Activated CD8-positive, alpha-beta T cell treated with anti-CD3 and anti-CD28 coated beads for 36 hours (primary cell): Measurements from ENCODE around the gene ASIC1. TPM values are rescaled to one million over a fixed set of nuclear protein-coding genes. Genes with fewer than 3 reads are reported as not detected.
A peak's percentile ranks its signal among the peaks of the same experiment; 100 is the strongest.

Experiments
- ATAC-seq: fragments of 200-7000 bp; cut with Tn5 transposase; one replicate; pipeline ENCODE4 v1.10.0; 2021; ENCODE audit warnings: mild to moderate bottlenecking, moderate library complexity
- CTCF ChIA-PET: fragments of 350-600 bp; sonication (Branson Sonifier 250); formaldehyde crosslinking; loops from one replicate; lab custom pipeline; 2021; ENCODE audit warnings: antibody characterized with exemption; lab: Charles Lee
- POLR2A ChIA-PET: fragments of 350-600 bp; sonication (Branson Sonifier 250); formaldehyde crosslinking; loops from one replicate; lab custom pipeline; 2021; ENCODE audit warnings: antibody characterized with exemption; lab: Charles Lee
- DNase-seq: peaks from one replicate; pipeline ENCODE4 v3.0.0-alpha.2; 2020
- H3K27ac Mint-ChIP-seq: one replicate; pipeline ENCODE4 v1.8.0; 2021; ENCODE audit warnings: mild to moderate bottlenecking, mixed read lengths
- H3K27me3 Mint-ChIP-seq: one replicate; pipeline ENCODE4 v1.8.0; 2021; ENCODE audit warnings: mixed read lengths
- H3K36me3 Mint-ChIP-seq: one replicate; pipeline ENCODE4 v1.8.0; 2021; ENCODE audit warnings: low read depth, mixed read lengths
- H3K4me1 Mint-ChIP-seq: one replicate; pipeline ENCODE4 v1.8.0; 2021; ENCODE audit warnings: low read depth, mixed read lengths
- H3K4me3 Mint-ChIP-seq: one replicate; pipeline ENCODE4 v1.8.0; 2021; ENCODE audit warnings: mild to moderate bottlenecking, moderate library complexity, mixed read lengths
- H3K9me3 Mint-ChIP-seq: one replicate; pipeline ENCODE4 v1.8.0; 2021; ENCODE audit warnings: mixed read lengths
- CTCF ChIP-seq: fragments of 200-600 bp; IDR thresholded peaks from one replicate; pipeline ENCODE4 v1.8.0; 2022; ENCODE audit warnings: antibody characterized with exemption, mild to moderate bottlenecking
- intact Hi-C: fragments of 100-400 bp; cut with micrococcal nuclease; formaldehyde crosslinking; loops from one replicate; pipeline ENCODE4 v1.10.0; 2022
- total RNA-seq, 2 experiments: library from RNA; stranded (reverse); gene quantifications; one replicate each; pipeline ENCODE4 v1.2.3, GENCODE V29; 2021

The ASIC1 gene
- total RNA-seq, 2 experiments from 2014 or later, result 14.3 to 17.3 TPM

- Mint-ChIP-seq H3K9me3 (no peaks in the 10 kb centered on the region), H3K4me1 (peaks cover 4% of the 10 kb centered on the region), H3K4me3 (no peak overlapping the region), H3K36me3 (peaks cover 41% of the 10 kb centered on the region), H3K27me3 (no peaks in the 10 kb centered on the region), H3K27ac (peak overlapping the region; percentile 68)
- ATAC-seq (peak; percentile 45), DNase-seq (no peak)
- ChIA-PET CTCF (interaction anchor here (0.6 to 6.7 kb wide), 33 partner anchors 8 to 182 kb away, joined by 3 to 57 read pairs (median 4); partner anchors contain the start of genes CERS5, COX14 and SMARCD1), POLR2A (interaction anchor here (0.7 to 1.0 kb wide), 3 partner anchors 14 to 90 kb away, joined by 3 to 4 read pairs (median 3); no protein-coding TSS in a partner anchor)
- TF ChIP-seq CTCF, result peak; percentile 39
- intact Hi-C loops, result no loop called here
Observed at GRCh38 chr12:50132505-50133135, 75.2 kb downstream of the ASIC1 start.

Other genes starting within 250 kb of the ASIC1 start
- gene NCKAP5L, start 229.2 kb upstream of the ASIC1 start, total RNA-seq, result 1 to 10 TPM; 5.5 to 5.7 TPM
- gene BCDIN3D, start 214.5 kb upstream of the ASIC1 start, total RNA-seq, result 1 to 10 TPM; 5.0 to 5.3 TPM
- gene FAIM2, start 153.7 kb upstream of the ASIC1 start, total RNA-seq, result under 1 TPM; 0.22 to 0.56 TPM
- not detected for gene AQP2, start 106.9 kb upstream of the ASIC1 start, total RNA-seq
- gene AQP5, start 95.7 kb upstream of the ASIC1 start, total RNA-seq, result not detected
- gene AQP6, start 84.6 kb upstream of the ASIC1 start, total RNA-seq, result not detected
- 100 to 1,000 TPM; 113 to 117 TPM for gene RACGAP1, start 32.1 kb upstream of the ASIC1 start, total RNA-seq
- 10 to 100 TPM; 47.3 to 55.1 TPM for gene SMARCD1, start 27.7 kb downstream of the ASIC1 start, total RNA-seq
- under 1 TPM; 0.16 to 0.20 TPM for gene GPD1, start 46.4 kb downstream of the ASIC1 start, total RNA-seq
- 10 to 100 TPM; 43.1 to 51.0 TPM for gene COX14, start 54.6 kb downstream of the ASIC1 start, total RNA-seq
- 10 to 100 TPM; 33.9 to 39.5 TPM for gene CERS5, start 109.8 kb downstream of the ASIC1 start, total RNA-seq
- 10 to 100 TPM; 44.2 to 45.5 TPM for gene LIMA1, start 225.9 kb downstream of the ASIC1 start, total RNA-seq